ENCODE measurements around the gene ABCC6. TPM values are rescaled to one million over a fixed set of nuclear protein-coding genes. Genes with fewer than 3 reads are reported as not detected.

The ABCC6 gene
- total RNA-seq, 1 experiment from 2014 or later, result 2.7 TPM

DNA sequence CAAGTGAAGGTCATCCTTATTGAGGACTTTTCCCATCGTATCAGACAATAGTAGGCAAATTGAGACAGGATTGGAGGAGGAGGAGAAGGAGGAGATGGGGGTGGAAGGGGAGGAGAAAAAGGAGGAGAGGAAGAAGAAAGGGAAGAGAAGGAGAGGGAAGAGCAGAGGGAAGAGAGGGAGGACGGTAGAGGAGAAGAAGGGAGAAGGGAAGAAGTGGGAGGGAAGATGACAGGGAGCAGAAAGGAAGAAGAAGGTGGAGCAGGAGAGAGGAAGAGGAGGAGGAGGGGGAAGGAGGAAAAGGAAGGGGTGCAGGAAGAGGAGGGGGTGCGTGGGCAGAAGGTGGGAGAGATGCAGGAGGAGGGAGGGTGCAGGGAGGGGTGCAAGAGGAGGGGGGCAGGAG is 26.0 kb downstream of the ABCC6 start:
- no peaks in the 10 kb centered on the region for H3K9me3 ChIP-seq (ENCODE audit: control insufficient read depth in 1 of 2, insufficient read depth in 1 of 2, low read depth in 1 of 2, low read length in 2 of 2)
- H3K36me3 ChIP-seq (ENCODE audit: control insufficient read depth in 1 of 2, insufficient read depth in 2 of 2, low read length in 2 of 2), result no peaks in the 10 kb centered on the region
- H3K4me1 ChIP-seq (ENCODE audit: control insufficient read depth in 1 of 2, insufficient read depth in 2 of 2, low read length in 2 of 2), result peaks cover 16 to 47% of the 10 kb centered on the region in 2 experiments
- H3K4me2 ChIP-seq (ENCODE audit: low read length), result no peak overlapping the region
- no peaks in the 10 kb centered on the region for H3K79me2 ChIP-seq (ENCODE audit: insufficient read depth, low read length)
- ATAC-seq (no peak), DNase-seq (ENCODE audit: low read depth, low spot score) (no peak)
- no peaks in the 10 kb centered on the region for H3K9me2 ChIP-seq (ENCODE audit: insufficient read depth)
- TF ChIP-seq SP1 (IDR thresholded peaks at IDR 0.05; ENCODE audit: low read depth) (no peak), SIN3A (IDR thresholded peaks at IDR 0.05; ENCODE audit: low read depth) (no peak), SRF (IDR thresholded peaks at IDR 0.05; ENCODE audit: low read depth) (no peak), RAD21 (IDR thresholded peaks at IDR 0.05; ENCODE audit: low read depth) (no peak), EZH2phosphoT487 (IDR thresholded peaks at IDR 0.05; ENCODE audit: borderline replicate concordance) (no peak), TCF7L2 (IDR thresholded peaks at IDR 0.05; ENCODE audit: borderline replicate concordance, extremely low read depth, insufficient read depth, insufficient read length) (no peak), ELF1 (IDR thresholded peaks at IDR 0.05; ENCODE audit: borderline replicate concordance, low read depth) (no peak), POLR2AphosphoS5 (IDR thresholded peaks at IDR 0.05; ENCODE audit: low read depth, low read length) (no peak), EZH2 (IDR thresholded peaks at IDR 0.05) (no peak), ZNF274 (IDR thresholded peaks at IDR 0.05; ENCODE audit: low read depth, low read length) (no peak), CEBPB (IDR thresholded peaks at IDR 0.05; ENCODE audit: low read depth) (no peak), CBX3 (IDR thresholded peaks at IDR 0.05; ENCODE audit: low read depth) (no peak), FOSL1 (IDR thresholded peaks at IDR 0.05; ENCODE audit: low read depth) (no peak), YY1 (IDR thresholded peaks at IDR 0.05; ENCODE audit: extremely low read depth, insufficient replicate concordance, low read depth, low read length) (no peak), EGR1 (IDR thresholded peaks at IDR 0.05; ENCODE audit: low read depth) (no peak)
- TF ChIP-seq, protein P1, sequence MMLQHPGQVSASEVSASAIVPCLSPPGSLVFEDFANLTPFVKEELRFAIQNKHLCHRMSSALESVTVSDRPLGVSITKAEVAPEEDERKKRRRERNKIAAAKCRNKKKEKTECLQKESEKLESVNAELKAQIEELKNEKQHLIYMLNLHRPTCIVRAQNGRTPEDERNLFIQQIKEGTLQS (IDR thresholded peaks at IDR 0.05), result no peak
- TF ChIP-seq, protein P2, sequence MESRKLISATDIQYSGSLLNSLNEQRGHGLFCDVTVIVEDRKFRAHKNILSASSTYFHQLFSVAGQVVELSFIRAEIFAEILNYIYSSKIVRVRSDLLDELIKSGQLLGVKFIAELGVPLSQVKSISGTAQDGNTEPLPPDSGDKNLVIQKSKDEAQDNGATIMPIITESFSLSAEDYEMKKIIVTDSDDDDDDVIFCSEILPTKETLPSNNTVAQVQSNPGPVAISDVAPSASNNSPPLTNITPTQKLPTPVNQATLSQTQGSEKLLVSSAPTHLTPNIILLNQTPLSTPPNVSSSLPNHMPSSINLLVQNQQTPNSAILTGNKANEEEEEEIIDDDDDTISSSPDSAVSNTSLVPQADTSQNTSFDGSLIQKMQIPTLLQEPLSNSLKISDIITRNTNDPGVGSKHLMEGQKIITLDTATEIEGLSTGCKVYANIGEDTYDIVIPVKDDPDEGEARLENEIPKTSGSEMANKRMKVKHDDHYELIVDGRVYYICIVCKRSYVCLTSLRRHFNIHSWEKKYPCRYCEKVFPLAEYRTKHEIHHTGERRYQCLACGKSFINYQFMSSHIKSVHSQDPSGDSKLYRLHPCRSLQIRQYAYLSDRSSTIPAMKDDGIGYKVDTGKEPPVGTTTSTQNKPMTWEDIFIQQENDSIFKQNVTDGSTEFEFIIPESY (IDR thresholded peaks at IDR 0.05; ENCODE audit: extremely low read depth, insufficient replicate concordance, low read length), result no peak
- RAD21 ChIA-PET (ENCODE audit: low non-redundant PET in 1 of 2, low total read pairs in 2 of 2, uncharacterized antibody in 2 of 2, unreplicated experiment in 2 of 2), result no interaction called here
- intact Hi-C loops (cut with micrococcal nuclease), result no loop called here
- no peaks in the 10 kb centered on the region for H4K20me1 ChIP-seq (ENCODE audit: insufficient read depth)
- CTCF ChIA-PET, result no interaction called here
- H2AFZ ChIP-seq (ENCODE audit: low read depth, low read length, poor library complexity, severe bottlenecking), result no peak overlapping the region
- H3K4me3 ChIP-seq (replicated peaks in 1 of 2; ENCODE audit: low read depth in 1 of 2, low read length in 2 of 2), result no peak overlapping the region
- H3K27me3 ChIP-seq (ENCODE audit: insufficient read depth, low read length), result no peaks in the 10 kb centered on the region
- POLR2A ChIA-PET, result no interaction called here
- H3K9ac ChIP-seq (ENCODE audit: low read length), result no peak overlapping the region
- no peak overlapping the region for H3K27ac ChIP-seq (ENCODE audit: low read depth, low read length)
- BruUV-seq (replicated peaks), result no TSS peak

Measured in HCT116 (cell line).